WTC11 (cell line): ENCODE data around the gene IRF2.

Experiments used
- CBFB ChIP-seq: sonication (generic); formaldehyde crosslinking; IDR thresholded peaks from 2 replicates; pipeline ENCODE4 v1.8.1; 2022; ENCODE audit warnings: mild to moderate bottlenecking, low read depth, missing genetic modification reagents
- ESRRA ChIP-seq: sonication (generic); formaldehyde crosslinking; IDR thresholded peaks from 2 replicates; pipeline ENCODE4 v1.8.1; 2022; ENCODE audit warnings: mild to moderate bottlenecking, missing genetic modification reagents, borderline replicate concordance
- FOXJ3 ChIP-seq: sonication (generic); formaldehyde crosslinking; IDR thresholded peaks from 2 replicates; pipeline ENCODE4 v1.9.0; 2021; ENCODE audit warnings: missing genetic modification reagents, mild to moderate bottlenecking, borderline replicate concordance
- NFYB ChIP-seq: sonication (generic); formaldehyde crosslinking; conservative IDR thresholded peaks from 2 replicates; pipeline ENCODE4 v1.8.0; 2022; ENCODE audit warnings: low read depth, missing genetic modification reagents
- TEAD1 ChIP-seq: sonication (generic); formaldehyde crosslinking; IDR thresholded peaks from 2 replicates; pipeline ENCODE4 v1.8.0; 2022; ENCODE audit warnings: mild to moderate bottlenecking, missing genetic modification reagents
- TF ChIP-seq, protein P1 (sequence below): fragments of 200-600 bp; IDR thresholded peaks from 2 replicates; pipeline ENCODE4 v1.8.0; 2022; ENCODE audit warnings: antibody characterized with exemption
- TF ChIP-seq, protein P2 (sequence below): sonication (generic); formaldehyde crosslinking; IDR thresholded peaks from 2 replicates; pipeline ENCODE4 v1.8.1; 2023; ENCODE audit warnings: mild to moderate bottlenecking, moderate library complexity, missing genetic modification reagents

DNA sequence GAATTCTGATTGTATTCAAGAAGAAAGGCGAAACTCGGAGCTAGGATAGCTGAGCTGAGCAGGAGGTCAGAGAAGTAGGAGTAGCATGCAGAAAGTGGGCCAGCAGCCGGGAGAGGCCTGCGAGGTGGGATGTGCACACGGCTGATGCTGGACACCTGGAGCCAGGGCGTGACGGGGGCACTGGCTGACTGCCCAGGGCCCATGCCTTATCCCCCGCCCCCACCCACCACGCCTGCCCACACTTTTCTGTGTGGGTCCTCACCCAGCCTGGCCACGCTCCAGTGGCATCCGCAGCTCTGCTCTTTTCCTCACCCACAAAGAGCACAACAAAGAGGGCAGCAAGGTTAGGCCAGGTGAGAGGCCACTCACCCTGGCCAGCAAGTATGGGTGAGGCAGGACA, 30.0 kb upstream of the IRF2 start:
- TF ChIP-seq CBFB (CRISPR knock-in tag), result no peak
- TF ChIP-seq FOXJ3, result no peak
- no peak for TF ChIP-seq NFYB (CRISPR knock-in tag)
- TF ChIP-seq, protein P1, sequence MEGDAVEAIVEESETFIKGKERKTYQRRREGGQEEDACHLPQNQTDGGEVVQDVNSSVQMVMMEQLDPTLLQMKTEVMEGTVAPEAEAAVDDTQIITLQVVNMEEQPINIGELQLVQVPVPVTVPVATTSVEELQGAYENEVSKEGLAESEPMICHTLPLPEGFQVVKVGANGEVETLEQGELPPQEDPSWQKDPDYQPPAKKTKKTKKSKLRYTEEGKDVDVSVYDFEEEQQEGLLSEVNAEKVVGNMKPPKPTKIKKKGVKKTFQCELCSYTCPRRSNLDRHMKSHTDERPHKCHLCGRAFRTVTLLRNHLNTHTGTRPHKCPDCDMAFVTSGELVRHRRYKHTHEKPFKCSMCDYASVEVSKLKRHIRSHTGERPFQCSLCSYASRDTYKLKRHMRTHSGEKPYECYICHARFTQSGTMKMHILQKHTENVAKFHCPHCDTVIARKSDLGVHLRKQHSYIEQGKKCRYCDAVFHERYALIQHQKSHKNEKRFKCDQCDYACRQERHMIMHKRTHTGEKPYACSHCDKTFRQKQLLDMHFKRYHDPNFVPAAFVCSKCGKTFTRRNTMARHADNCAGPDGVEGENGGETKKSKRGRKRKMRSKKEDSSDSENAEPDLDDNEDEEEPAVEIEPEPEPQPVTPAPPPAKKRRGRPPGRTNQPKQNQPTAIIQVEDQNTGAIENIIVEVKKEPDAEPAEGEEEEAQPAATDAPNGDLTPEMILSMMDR, result no peak
- no peak for TF ChIP-seq TEAD1
- TF ChIP-seq ESRRA (CRISPR knock-in tag), result no peak
- TF ChIP-seq, protein P2, sequence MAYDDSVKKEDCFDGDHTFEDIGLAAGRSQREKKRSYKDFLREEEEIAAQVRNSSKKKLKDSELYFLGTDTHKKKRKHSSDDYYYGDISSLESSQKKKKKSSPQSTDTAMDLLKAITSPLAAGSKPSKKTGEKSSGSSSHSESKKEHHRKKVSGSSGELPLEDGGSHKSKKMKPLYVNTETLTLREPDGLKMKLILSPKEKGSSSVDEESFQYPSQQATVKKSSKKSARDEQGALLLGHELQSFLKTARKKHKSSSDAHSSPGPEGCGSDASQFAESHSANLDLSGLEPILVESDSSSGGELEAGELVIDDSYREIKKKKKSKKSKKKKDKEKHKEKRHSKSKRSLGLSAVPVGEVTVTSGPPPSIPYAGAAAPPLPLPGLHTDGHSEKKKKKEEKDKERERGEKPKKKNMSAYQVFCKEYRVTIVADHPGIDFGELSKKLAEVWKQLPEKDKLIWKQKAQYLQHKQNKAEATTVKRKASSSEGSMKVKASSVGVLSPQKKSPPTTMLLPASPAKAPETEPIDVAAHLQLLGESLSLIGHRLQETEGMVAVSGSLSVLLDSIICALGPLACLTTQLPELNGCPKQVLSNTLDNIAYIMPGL, result no peak
